GM23338 (cell line): ENCODE measurements around the gene FCN3.

Experiments used
- CREB1 ChIP-seq: fragments of 250-450 bp; sonication (Bioruptor Pico); IDR thresholded peaks from 2 replicates; pipeline ENCODE4 v1.5.0; 2020; ENCODE audit warnings: low read depth, mild to moderate bottlenecking, moderate library complexity
- CTCF ChIP-seq, 2 experiments: fragments of 200-600 bp in 1 of 2; sonication (generic) in 1 of 2; conservative IDR thresholded peaks; 2 replicates each; pipeline versions ENCODE4 v1.5.1 to v1.6.1; 2016 to 2017; ENCODE audit warnings: antibody characterized with exemption in 2 of 2, low read depth in 2 of 2, mild to moderate bottlenecking in 2 of 2, moderate library complexity in 1 of 2
- EZH2 ChIP-seq: fragments of 200-600 bp; sonication (generic); IDR thresholded peaks from one replicate; pipeline ENCODE4 v1.8.0; 2017; ENCODE audit warnings: antibody characterized with exemption, mild to moderate bottlenecking, low read depth; ENCODE audit not compliant: unreplicated experiment
- EZH2phosphoT487 ChIP-seq: fragments of 200-600 bp; sonication (generic); IDR thresholded peaks from one replicate; pipeline ENCODE4 v1.8.1; 2018; ENCODE audit warnings: antibody characterized with exemption; ENCODE audit not compliant: unreplicated experiment
- JUNB ChIP-seq: IDR thresholded peaks from one replicate; pipeline ENCODE4 v1.6.1; 2016; ENCODE audit warnings: antibody characterized with exemption; ENCODE audit not compliant: unreplicated experiment
- POLR2AphosphoS5 ChIP-seq: IDR thresholded peaks from 2 replicates; pipeline ENCODE4 v1.6.1; 2016; ENCODE audit warnings: antibody characterized with exemption, low read depth
- ZNF331 ChIP-seq: fragments of 250-450 bp; sonication (Bioruptor Pico); IDR thresholded peaks from 2 replicates; pipeline ENCODE4 v1.5.0; 2020; ENCODE audit warnings: low read depth, mild to moderate bottlenecking, moderate library complexity
- TF ChIP-seq, protein P1 (sequence below): IDR thresholded peaks from one replicate; pipeline ENCODE4 v1.6.1; 2018; ENCODE audit warnings: antibody characterized with exemption; ENCODE audit not compliant: unreplicated experiment

DNA sequence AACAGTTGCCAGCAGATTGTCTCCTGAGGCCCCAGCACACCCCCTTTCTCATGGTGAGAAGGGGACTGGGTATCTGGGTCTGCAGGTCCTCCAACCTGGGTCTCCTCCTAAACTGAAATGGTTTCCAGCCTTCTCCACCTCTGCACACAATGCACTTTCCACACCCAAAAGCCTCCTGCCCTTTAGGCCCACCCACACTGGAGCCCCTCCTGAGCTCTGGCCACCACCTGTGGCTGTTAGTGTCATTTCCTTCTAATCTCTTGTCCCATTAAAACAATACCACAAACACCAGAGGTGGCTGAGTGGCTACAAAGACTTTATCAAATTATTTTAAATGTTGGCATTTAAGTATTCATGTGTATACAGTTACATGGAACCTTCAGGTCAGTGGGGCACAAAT lies 29.3 kb upstream of the FCN3 start:
- TF ChIP-seq JUNB (no peak), CTCF (conservative IDR thresholded peaks at IDR 0.05; ENCODE audit: low read depth in 2 of 2) (no peak), EZH2 (no peak), ZNF331 (CRISPR knock-in tag) (no peak), POLR2AphosphoS5 (no peak), CREB1 (CRISPR knock-in tag) (no peak), EZH2phosphoT487 (no peak)
- TF ChIP-seq, protein P1, sequence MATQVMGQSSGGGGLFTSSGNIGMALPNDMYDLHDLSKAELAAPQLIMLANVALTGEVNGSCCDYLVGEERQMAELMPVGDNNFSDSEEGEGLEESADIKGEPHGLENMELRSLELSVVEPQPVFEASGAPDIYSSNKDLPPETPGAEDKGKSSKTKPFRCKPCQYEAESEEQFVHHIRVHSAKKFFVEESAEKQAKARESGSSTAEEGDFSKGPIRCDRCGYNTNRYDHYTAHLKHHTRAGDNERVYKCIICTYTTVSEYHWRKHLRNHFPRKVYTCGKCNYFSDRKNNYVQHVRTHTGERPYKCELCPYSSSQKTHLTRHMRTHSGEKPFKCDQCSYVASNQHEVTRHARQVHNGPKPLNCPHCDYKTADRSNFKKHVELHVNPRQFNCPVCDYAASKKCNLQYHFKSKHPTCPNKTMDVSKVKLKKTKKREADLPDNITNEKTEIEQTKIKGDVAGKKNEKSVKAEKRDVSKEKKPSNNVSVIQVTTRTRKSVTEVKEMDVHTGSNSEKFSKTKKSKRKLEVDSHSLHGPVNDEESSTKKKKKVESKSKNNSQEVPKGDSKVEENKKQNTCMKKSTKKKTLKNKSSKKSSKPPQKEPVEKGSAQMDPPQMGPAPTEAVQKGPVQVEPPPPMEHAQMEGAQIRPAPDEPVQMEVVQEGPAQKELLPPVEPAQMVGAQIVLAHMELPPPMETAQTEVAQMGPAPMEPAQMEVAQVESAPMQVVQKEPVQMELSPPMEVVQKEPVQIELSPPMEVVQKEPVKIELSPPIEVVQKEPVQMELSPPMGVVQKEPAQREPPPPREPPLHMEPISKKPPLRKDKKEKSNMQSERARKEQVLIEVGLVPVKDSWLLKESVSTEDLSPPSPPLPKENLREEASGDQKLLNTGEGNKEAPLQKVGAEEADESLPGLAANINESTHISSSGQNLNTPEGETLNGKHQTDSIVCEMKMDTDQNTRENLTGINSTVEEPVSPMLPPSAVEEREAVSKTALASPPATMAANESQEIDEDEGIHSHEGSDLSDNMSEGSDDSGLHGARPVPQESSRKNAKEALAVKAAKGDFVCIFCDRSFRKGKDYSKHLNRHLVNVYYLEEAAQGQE = no peak
